HepG2 (cell line): Measurements from ENCODE around the gene TRIM2. TPM values are rescaled to one million over a fixed set of nuclear protein-coding genes. Genes with fewer than 3 reads are reported as not detected.

ENCODE experiments used
- AKNA ChIP-seq: sonication (generic); formaldehyde crosslinking; IDR thresholded peaks from 2 replicates; pipeline ENCODE4 v1.4.0; 2020; ENCODE audit warnings: missing genetic modification reagents, borderline replicate concordance
- MEIS1 ChIP-seq: sonication (generic); formaldehyde crosslinking; IDR thresholded peaks from 2 replicates; pipeline ENCODE4 v1.9.0; 2021; ENCODE audit warnings: mild to moderate bottlenecking, missing genetic modification reagents, moderate library complexity, borderline replicate concordance
- SMAD3 ChIP-seq: sonication (generic); formaldehyde crosslinking; IDR thresholded peaks from 2 replicates; pipeline ENCODE4 v1.4.0; 2020; ENCODE audit warnings: missing genetic modification reagents
- SNAPC4 ChIP-seq: sonication (generic); formaldehyde crosslinking; IDR thresholded peaks from 2 replicates; pipeline ENCODE4 v1.4.0; 2020; ENCODE audit warnings: mild to moderate bottlenecking, missing genetic modification reagents
- SRY ChIP-seq: sonication (generic); formaldehyde crosslinking; IDR thresholded peaks from 2 replicates; pipeline ENCODE4 v1.8.0; 2022; ENCODE audit warnings: mild to moderate bottlenecking, missing genetic modification reagents
- polyA plus RNA-seq, 8 experiments: library from polyadenylated mRNA; depleted of rRNA in 3 of 8; stranded (reverse) in 7 of 8; unstranded in 1 of 8; fragments of >200 nt; fragmentation: Illumina TruSeq in 4 of 8; extraction: Trizol in 4 of 8; gene quantifications; 2 replicates each; pipeline versions ENCODE4 v1.2.1 to v1.2.3, GENCODE V29; 2011 to 2016; ENCODE audit warnings: low read depth in 4 of 8, missing spikeins in 1 of 8, mixed read lengths in 1 of 8; ENCODE audit not compliant: insufficient read depth in 1 of 8
- total RNA-seq, 5 experiments: library from RNA; depleted of rRNA; stranded (reverse); fragments of >200 nt; fragmentation: Illumina TruSeq; extraction: Trizol; gene quantifications; 2 replicates each; pipeline ENCODE4 v1.2.3, GENCODE V29; 2016; ENCODE audit warnings: low read depth in 1 of 5

TRIM2 gene
- total and polyA plus RNA-seq, 2 of the 13 experiments (the other 11 are each of a cell fraction or from before 2014, with no cell fraction given): 2.1 to 4.2 TPM

GRCh38 chr4:153234885-153235284, 30.6 kb downstream of the TRIM2 start (continued):
- TF ChIP-seq SNAPC4 (CRISPR knock-in tag): no peak
- no peak for TF ChIP-seq AKNA
- no peak for TF ChIP-seq SMAD3
- TF ChIP-seq SRY (CRISPR knock-in tag): no peak
- no peak for TF ChIP-seq MEIS1
- TF ChIP-seq, all 625 proteins: peak for 0
